HG02678 (cell line): Measurements from ENCODE around the gene PEX11A.

ENCODE experiments used
- ATAC-seq: cut with Tn5 transposase; IDR thresholded peaks from one replicate; pipeline ENCODE4 v1.9.1; 2021; ENCODE audit warnings: mild to moderate bottlenecking, moderate library complexity; ENCODE audit not compliant: unreplicated experiment

PEX11A gene

GRCh38 chr15:89631902-89632264 lies 58.7 kb downstream of the PEX11A start:
- no peak for ATAC-seq
